Measurements from ENCODE around the gene ZCCHC7.
"Not testable (repeated sequence)": the region's sequence is repeated elsewhere in the genome, so short reads cannot be mapped to it uniquely, and the experiment has no call there.

The ZCCHC7 gene

DNA sequence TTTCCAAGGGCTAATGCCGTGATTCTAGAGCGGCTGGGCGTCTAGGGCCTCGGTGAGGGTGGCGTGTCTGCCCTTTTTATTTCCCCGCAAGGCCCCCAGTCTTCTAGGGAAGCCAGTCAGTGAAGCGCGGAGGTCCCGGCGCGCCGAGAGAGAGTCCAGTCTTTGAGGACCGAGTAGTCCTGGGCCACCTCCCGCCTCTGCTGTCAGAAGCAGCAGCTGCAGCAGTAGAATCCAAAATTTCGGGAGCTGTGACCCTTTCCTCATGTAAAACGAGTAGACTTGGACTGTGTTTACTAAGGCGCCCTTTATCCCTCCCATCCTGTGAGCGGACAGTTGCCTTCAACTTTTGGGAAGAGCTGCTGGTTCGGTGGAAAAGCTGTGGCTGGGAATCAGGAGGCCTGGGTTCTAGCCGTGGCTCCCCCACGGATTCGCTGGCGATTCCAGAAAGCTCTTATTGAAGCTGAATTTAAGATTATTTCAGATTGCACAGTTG lies 515 bp downstream of the ZCCHC7 start:
- DNase-seq (ENCODE audit: low spot score) = not testable (repeated sequence)

DNA sequence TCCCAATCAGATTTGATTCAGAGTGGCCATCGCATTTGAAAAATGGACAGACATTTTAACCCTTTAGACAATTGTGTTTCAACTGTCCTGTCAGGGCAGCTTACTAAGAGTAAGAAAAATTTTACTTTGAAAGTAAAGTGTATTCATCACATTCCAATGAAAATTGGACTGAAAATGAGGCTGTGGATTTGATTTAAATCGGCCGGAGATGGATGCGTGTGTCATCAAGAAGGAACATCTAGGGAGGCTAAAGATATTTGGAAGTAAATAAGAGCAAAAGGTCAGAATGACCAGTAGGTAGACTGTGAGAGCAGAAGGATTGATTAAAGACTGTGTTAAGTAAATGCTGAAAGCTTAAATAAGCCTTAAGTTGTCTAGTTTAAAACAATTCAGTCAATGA lies 1.5 kb downstream of the ZCCHC7 start:
- DNase-seq (ENCODE audit: low spot score) = no peak

- no peak for DNase-seq (ENCODE audit: low spot score)
These were observed 5.9 kb downstream of the ZCCHC7 start for GRCh38 chr9:37126214-37126788.

- DNase-seq (ENCODE audit: low spot score) = no peak
These were observed 6.6 kb downstream of the ZCCHC7 start for GRCh38 chr9:37127018-37127417.

DNA sequence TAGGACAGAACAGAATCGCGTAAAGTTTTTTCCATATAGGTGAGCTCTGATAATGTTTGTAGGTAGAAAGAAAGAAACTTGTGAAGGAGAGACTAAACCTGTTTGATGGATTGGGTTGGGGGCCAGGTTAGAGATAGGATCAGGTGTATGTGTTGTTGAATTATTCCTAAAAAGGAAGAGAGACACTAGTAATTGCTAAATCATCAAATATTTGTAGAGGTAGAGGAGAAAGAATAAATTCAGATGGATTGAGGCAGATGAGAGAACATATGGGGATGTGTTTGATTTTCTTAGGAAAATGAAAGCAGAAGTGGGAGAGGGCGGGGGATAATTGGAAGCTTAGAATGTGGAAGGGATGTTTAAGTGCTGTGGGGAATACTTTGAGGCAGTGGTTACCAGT lies 7.7 kb downstream of the ZCCHC7 start:
- DNase-seq (ENCODE audit: low spot score) = no peak

- DNase-seq (ENCODE audit: low spot score) = no peak
These were observed 13.8 kb downstream of the ZCCHC7 start for GRCh38 chr9:37134166-37134565.

GRCh38 chr9:37141015-37141414 lies 20.6 kb downstream of the ZCCHC7 start:
- no peak for DNase-seq (ENCODE audit: low spot score)

GRCh38 chr9:37144762-37145161 lies 24.4 kb downstream of the ZCCHC7 start:
- DNase-seq (ENCODE audit: low spot score) = no peak

DNA sequence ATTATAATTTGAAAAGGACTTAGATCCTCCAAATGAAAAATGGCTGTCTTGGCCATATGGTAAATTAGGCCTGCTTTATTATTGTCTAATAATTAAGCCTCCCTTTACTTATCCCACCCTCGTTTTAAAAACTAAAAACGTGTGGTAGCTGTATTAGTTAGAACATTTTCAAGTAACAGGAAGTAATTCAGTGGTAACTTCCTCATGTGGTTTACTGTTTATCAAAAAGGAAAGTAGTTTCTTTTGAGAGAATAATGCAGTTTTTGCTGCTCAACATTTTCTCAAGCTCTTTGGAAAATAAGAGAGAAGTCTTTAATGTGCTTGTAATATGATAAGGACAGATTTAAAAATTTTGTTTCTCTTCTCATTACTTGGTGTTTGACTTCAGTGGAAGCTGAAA lies 26.0 kb downstream of the ZCCHC7 start:
- DNase-seq (ENCODE audit: low spot score) = no peak

DNA sequence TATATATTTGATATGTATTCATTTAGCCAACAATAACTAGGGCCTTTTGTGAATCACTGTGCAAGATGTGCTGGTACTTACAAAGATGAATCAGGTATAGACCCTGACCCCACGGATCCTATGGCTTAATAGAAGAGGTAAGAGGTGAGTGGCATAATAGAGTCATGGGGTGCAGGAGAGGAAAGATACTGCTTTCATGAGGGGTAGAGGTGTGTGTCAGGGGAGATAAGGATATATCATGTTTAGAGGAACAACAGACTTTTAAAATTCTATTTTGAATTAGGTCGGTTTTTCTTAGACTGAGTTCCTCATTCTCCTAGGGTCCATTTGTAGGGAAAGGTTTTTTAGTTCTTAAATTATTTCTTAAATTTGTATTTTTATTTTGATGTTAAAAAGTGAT lies 27.8 kb downstream of the ZCCHC7 start:
- no peak for DNase-seq (ENCODE audit: low spot score)

DNA sequence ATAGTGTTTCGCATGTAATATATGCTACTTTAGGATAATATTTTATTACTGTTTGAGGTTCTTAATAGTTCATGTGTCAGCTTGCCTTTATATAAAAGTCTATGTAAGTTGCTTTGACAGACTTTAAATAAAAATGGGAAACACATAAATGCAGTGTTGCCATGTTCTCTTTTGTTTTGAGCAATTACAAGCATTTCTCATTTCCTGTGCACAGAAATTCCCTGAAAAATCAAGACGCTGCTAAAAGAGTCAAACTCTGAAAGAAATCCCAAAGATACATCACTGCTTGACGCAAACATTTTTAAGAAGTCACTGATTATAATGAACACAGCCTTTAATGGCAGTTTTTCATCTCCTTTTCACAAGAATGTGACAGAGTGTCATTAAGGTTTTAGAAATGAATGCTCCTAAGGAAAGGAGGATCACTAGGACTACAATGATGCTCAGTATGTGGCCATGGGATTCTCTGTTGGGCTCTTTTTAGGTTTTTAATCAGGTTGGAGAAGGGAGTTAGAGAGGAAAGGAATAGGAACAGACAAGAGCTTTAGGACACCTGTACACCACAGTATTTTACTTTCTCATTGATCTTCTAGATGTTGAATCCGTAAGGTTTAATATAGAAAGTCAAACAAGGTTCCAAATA lies 29.4 kb downstream of the ZCCHC7 start:
- DNase-seq (ENCODE audit: low spot score) = no peak

GRCh38 chr9:37150415-37150814 lies 30.0 kb downstream of the ZCCHC7 start:
- no peak for DNase-seq (ENCODE audit: low spot score)

- no peak for DNase-seq (ENCODE audit: low spot score)
These were observed 31.4 kb downstream of the ZCCHC7 start for GRCh38 chr9:37151812-37152211.

DNA sequence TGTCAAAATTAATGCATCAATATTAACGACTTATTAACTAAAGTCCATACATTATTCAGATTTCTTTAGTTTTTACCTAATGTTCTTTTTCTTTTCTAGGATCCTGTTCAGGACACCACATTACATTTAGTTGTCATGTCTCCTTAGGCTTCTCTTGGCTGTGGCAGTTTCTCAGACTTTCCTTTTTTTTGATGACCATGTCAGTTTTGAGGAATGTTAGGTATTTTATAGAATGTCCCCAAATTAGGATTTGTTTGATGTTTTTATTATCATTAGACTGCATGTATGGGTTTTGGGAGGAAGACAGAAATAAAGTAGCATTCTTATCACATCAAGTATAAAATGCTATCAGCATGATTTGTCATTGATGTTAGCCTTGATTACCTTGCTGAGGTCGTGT lies 32.0 kb downstream of the ZCCHC7 start:
- no peak for DNase-seq (ENCODE audit: low spot score)

GRCh38 chr9:37155601-37156000 lies 35.2 kb downstream of the ZCCHC7 start:
- DNase-seq (ENCODE audit: low spot score) = no peak

DNA sequence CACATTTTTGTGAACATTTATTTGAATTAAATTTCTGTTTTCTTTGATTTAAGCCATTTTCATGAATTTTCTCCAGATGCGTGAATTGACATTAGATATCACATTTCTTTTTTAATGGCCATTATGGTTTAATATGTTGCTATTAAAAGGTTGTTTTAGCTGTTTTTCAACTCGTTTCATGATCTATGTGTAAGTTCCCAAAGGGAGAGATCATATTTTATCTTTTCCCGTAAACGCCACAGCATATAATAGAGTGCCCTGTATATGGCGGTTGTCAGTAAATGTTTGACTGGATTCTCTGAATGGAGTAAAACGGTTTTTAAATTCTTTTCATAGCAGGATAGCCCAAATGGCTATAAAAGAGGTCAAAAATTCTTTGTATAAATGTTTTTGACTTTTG lies 35.8 kb downstream of the ZCCHC7 start:
- no peak for DNase-seq (ENCODE audit: low spot score)

DNA sequence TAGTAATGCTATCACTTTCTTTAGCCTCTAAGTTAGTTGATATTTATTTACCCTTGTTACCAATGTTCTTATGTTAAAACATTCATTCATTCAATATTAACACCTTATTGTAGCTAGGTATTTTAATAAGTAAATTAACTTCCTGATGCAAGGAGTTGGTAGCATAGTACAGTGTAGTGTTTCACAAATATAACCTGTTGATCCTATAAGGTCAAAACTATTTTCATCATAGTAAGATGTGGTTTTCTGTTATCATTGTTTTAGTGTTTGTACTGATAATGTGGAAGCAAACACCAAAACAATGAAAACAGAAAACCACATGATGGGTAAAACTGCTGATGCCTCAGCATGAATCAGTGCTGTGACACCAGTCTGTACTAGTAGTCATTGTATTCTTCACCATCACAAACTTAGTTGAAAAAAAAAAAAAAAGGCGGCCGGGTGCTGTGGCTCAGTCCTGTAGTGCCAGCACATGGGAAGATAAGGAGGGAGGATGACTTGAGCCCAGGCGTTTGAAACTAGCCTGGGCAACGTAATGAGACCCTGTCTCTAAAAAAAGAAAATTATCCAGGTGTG lies 36.5 kb downstream of the ZCCHC7 start:
- no peak for DNase-seq (ENCODE audit: low spot score)

- no peak for DNase-seq (ENCODE audit: low spot score)
These were observed 37.5 kb downstream of the ZCCHC7 start for GRCh38 chr9:37157726-37158377.

DNA sequence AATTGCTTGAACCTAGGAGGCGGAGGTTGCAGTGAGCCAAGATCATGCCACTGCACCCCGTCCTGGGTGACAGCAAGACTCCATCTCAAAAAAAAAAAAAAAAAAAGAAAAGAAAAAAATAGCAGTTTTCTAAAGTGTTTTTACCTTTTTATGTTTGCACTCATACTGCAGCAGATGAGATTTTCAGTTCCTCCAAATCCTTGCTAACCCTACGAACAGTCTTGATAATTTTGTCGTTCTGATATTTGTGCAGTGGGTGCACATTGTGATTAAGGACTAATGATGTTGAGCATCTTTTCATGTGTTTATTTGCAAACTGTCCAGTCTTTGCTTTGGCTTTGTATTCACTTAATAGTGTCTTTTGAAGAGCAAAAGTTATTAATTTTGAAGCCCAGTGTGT lies 42.9 kb downstream of the ZCCHC7 start:
- no peak for DNase-seq (ENCODE audit: low spot score)

GRCh38 chr9:37164335-37164734 lies 44.0 kb downstream of the ZCCHC7 start:
- not testable (repeated sequence) for DNase-seq (ENCODE audit: low spot score)

DNA sequence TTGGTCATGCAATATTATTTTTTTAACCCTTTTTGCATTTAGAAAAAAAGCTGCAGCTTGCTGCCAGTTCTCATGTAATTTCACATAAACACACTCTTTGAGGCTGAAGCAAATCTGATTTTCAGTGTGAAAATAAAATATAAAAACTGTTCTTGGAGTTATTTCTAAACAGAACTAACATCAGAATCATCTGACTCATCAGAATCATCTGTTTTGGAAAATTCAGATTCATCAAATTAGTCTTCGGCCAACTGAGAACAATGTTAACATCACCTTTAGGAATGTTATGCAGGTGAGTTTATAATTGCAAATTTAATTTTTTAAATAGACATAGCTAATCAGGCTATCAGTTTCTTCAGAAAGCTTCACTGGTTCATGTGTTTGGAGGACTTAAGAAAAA lies 45.3 kb downstream of the ZCCHC7 start:
- DNase-seq (ENCODE audit: low spot score) = no peak

DNA sequence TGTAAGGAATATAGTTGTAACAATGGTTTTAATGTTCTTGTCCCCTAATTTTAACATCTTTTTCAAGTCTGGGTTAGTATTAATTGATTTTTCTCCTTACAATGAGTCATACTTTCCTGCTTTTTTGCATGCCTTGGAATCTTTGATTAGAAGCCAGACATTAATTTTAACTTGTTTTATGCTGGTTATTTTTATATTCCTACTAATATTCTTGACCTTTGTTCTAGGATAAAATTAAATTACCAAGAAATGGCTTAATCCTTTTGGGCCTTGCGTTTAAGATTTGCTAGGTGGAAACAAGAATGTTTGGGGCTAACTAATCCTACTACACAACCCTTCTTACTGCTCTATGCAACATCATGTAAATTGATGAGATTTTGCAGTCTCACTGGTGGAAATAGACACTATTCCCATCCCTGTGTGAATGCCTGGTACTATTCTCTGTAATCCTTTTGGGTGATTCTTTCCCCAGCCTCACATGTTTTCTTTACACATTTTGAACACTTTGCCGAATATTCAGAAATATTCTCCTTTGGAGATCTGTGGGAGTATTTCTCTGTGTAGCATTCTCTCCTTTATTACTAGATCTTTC lies 47.2 kb downstream of the ZCCHC7 start:
- no peak for DNase-seq (ENCODE audit: low spot score)

GRCh38 chr9:37172557-37172956 lies 52.2 kb downstream of the ZCCHC7 start:
- DNase-seq (ENCODE audit: low spot score) = no peak
